HG03575 (cell line): ENCODE measurements around the gene ZBTB5.
"Not testable (repeated sequence)": the region's sequence is repeated elsewhere in the genome, so short reads cannot be mapped to it uniquely, and the experiment has no call there.

ENCODE experiments used
- ATAC-seq: cut with Tn5 transposase; IDR thresholded peaks from one replicate; pipeline ENCODE4 v1.9.1; 2021; ENCODE audit not compliant: unreplicated experiment, insufficient number of reproducible peaks, low FRiP score; ENCODE audit errors: extremely low read depth

ZBTB5 gene

DNA sequence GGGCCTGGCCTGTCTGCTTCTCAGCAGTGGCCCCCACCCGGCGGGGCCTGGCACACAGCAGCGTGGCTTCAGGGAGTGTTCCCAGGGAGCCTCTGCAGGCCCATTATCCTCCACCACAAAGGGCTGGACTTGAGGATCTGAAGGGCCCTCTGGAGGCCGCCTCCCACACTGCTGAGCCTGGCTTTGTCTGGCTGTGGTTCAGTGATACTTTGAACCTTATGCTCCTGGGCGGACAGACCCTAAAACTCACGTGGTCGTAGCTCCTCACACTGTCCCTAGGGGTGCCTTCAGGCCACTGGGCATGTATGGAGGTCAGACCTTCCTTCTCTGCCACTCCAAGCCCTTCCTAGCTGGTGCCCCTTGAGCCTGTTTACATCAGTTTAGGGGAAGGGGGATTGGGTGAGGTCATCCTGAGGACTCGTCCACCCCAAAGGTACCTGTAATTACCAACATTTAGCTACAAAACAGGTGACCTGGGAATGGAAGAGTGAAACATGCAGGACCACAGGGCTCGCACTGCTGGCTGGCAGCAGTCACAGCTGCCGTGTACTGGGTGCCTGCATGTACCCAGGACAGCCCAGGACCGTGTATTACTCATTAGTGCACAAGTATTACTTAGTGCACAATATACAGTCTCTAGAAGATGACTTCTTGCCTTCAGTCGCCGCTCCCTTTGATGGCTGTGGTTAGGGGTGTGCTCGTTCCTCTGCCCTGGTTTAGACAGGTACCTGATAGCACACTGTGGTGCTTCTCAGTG, 34.2 kb downstream of the ZBTB5 start:
- no peak for ATAC-seq

DNA sequence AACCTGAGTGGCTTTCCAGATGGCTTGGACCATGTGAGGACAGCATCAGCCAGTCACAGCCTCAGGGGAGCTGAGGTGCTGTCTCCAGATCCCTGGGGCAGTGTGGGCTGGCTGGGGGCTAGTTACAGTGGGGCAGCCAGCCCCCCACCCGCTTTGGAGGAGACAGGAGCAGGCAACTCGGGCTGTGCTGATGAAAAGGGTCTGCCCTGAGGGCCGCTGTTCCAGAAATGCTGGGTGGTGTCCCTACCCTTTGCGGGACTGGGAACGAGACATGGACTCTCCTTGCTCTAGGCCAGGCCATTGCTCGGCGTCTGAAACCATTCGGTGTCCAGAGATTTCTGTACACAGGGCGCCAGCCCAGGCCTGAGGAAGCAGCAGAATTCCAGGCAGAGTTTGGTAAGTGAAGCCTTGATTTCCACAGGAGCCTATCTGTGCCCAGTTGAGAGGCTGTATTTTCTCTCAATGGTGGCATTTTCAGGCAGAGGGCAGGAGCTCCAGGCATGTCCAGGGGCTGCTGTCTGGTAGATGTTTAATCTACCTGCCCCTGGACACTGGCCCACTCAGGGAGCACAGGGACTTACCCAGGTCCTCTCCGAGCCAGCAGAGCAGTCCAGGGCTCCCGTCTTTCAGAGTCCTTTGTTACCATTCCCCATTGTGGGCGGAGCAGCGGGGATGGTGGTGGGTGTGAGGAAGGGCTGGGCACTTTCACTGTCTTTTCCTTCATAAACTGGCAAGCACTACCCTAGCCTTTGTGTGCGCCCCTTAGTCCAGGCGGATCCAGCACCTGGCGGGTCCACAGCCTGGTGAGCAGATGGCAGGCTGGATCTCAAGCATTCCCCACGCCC, 35.6 kb downstream of the ZBTB5 start:
- no peak for ATAC-seq

DNA sequence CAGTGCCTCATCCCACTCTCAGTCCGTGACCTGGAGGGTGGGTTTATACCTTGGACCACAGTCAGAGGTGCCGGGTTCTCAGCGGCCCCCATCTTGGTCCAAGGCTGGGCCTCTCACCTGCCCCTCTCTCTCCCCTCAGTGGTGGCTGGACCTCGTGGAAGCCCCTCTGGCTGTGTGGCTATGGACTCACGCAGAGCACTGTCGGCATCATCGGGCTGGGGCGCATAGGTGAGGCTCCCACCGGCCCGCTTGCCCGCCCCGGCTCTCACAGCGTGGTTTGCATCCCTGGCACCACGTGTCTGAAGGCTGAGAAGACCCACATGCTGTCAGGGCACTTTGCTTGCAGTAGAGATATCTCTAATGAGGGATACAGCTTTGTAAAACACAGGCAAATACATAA, 36.9 kb downstream of the ZBTB5 start:
- no peak for ATAC-seq

DNA sequence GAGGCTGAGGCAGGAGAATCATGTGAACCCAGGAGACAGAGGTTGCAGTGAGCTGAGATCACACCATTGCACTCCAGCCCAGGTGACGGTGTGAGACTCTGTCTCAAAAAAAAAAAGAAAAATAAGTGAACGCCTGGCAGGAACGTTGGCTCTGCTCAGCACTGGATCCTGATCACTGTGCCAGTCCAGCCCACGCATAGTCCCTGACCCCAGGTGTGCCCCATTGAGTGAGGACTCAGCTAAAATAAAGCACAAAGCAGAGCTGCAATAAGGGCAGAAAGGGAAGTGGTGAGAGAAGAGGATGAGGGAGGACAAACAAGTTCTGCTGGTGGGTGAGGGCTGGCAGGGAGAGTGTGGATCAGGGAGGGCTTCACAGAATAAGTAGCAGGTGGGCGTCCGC, 38.4 kb downstream of the ZBTB5 start:
- no peak for ATAC-seq

DNA sequence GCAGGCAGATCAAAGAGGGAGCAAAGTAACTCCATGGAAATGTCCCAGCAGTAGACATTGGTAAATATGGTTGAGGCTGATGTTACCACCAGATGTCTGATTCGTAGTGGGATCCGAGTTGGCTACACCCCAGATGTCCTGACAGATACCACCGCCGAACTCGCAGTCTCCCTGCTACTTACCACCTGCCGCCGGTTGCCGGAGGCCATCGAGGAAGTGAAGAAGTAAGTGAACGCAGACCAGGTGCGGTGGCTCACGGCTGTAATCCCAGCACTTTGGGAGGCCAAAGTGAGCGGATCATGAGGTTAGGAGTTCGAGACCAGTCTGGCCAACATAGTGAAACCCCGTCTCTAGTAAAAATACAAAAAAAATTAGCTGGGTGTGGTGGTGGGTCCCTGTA, 38.8 kb downstream of the ZBTB5 start:
- ATAC-seq: not testable (repeated sequence)

DNA sequence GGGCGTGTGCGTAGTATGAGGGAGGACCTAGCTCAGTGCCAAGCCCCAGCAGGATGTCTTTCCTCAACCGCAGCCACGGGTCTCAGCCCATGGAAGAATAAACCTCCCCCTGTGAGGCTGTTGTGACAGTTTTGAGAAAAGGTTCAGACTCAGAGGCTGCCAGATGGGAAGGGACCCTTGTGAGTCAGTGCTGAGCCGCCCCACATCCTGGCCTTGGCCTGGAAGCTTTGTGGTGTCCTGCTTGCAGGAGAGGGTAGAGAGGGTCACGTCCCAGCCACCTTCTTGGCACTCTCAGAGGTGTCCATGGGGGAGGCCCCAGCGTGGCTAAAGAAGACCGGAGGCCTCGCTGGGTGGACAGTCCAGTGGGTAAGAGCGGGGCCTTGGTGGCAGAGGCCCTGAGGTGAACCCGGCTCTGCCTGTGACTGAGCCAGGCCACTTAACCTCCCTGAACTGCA, 39.9 kb downstream of the ZBTB5 start:
- ATAC-seq: no peak

DNA sequence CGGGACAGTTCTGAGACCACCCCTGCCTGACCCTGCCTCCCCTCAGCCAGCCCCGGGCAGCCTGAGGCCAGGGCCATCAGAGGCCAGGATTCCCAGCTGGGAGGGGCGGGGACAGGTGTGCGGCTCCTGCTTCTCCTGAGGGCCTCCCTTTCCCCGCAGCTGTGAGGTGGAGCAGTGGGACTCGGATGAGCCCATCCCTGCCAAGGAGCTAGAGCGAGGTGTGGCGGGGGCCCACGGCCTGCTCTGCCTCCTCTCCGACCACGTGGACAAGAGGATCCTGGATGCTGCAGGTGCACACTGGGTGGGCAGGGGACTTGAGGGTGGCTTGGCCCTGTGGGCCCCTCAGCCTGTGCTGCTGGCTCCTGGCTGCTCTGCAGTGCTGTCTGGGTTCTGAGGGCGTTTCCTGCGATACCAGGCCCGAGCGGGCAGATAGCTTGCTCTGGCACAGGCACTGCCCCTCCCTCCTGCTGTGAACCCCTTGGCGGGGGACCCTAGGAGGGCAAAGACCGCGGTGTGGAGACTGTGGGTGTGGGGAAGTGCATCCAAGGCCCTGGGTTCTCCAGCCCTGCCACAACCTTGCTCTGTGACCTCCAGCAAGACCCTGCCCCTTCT, 40.5 kb downstream of the ZBTB5 start:
- ATAC-seq: no peak

DNA sequence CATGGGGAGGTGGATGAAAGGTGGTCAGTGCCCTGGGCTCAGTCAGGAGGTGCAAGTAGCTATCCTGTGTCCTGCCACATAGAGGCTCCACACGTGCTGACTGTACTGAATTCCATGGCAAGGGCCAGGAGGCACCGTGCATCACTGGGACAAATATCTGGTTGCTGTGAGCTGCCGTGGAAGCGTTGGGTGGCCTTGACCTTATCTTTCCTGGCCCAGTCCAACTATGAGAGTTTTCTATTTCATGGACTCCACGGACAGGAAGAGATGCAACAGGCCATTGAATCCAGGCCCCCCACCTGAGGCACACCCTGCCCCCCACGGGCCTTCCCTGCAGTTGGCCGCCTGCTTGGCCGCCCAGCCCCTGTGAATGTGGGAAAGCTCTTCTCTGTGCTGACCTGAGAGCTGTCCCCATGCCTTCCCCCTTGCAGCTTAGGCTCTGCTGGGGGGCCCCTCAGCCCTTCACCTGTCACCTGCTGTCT, 41.0 kb downstream of the ZBTB5 start:
- ATAC-seq: no peak

DNA sequence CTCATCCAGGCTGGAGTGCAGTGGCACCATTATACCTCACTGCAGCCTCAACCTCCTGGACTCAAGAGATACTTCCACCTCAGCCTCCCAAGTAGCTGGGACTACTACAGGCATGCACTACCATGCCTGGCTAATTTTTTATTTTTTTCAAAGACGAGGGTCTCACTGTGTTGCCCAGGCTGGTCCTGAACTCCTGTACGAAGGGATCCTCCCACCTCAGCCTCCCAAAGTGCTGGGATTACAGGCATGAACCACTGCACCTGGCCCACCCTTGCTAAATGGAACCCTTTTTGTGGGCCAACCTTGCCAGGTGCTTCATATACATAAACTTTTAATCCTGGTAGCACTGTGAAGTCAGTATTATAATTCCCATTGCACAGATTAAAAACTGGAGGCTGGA, 41.7 kb downstream of the ZBTB5 start:
- no peak for ATAC-seq

DNA sequence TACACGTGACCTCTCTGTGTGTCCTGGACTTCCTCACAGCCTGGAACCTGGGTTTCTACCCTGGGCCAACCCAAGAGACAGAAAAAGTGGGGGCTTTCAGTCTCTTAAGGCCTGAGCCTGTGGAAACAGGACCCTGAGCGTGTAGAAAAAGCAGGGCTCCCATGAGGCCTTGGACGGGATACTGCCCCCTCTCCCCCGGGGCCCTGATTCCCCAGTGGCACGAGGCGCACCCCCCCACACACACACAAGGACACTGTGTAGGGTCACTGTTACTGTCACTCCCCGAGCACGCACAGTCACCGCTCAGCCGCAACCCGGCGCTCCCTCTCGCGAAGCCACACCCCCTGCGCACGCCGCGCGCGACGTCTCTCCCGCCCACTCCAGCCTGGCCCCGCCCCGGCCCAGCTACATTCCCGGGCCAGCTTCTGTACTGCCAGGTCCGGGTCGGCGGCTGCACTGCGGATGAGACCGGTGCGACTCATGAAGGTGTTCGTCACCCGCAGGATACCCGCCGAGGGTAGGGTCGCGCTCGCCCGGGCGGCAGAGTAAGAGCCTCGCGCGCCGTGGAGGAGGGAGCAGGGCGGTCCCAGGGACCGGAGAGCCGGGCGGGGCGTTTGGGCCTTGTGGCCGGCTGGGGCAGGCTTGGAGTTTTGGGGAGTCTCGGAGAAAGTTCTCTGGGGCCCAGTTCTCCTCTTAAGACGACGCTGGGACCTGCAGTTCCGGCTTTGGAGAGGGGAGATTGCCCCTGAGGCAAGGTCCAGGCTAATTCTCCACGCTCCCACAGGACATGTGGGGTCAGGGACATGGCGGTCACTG, 42.8 kb downstream of the ZBTB5 start, which contains the start of gene GRHPR:
Gene GRHPR (plus strand): TSS at position 408 of the 816 bp plus-strand sequence. CDS start 55 bp downstream, at position 463.
- ATAC-seq: peak; percentile 81

DNA sequence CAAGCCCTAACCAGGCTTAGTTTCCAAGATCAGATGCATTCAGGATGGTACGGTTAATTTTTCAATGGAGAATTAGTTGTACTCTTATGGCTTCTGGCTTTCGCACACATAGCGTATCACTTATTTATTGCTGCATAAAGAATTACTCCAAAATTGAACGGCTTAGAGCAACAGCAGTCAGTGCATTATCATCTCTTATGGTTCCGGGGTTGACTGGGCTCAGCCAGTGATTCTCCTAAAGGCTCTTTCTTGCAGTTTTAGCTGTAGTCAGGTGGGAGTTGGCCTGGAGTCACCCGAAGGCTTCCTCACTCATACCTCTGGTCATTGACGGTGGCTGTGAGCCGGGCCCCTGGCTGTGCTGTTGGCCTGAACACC, 43.3 kb downstream of the ZBTB5 start:
- ATAC-seq: no peak

DNA sequence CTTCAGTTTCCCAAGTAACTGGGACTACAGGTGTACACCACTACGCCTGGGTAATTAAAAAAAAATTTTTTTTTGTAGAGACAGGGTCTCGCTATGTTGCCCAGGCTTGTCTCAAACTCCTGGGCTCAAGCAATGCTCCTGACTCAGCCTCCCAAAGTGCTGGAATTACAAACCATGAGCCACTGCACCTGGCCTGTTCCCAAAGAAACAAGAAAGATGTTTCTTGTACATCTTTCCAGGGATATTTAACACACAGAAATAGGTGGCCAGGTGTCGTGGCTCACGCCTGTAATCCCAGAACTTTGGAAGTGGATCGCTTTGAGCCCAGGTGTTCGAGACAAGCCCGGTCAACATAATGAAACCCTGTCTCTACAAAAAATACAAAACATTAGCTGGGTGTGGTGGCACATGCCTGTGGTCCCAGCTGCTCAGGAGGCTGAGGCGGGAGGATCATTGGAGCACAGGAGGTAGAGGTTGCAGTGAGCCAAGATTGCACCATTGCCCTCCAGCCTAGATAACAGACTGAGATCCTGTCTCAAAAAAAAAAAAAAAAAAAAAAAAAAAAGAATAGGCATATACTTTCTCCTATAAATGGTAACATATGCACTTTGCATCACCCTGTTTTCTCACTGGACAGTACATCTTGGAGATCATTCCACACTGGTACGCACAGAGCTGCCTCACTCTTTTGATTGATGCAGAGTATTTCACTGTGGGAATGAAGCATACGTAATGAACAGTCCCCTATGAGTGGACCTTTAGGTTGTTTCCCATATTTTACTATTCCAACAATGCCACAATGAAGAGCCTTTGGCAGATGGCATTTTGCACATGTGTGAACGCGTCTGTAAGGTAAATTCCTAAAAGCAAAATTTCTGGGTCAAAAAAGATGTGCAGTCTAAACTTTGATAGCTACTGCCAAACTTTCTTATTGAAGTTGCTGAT, 44.7 kb downstream of the ZBTB5 start:
- ATAC-seq: no peak

DNA sequence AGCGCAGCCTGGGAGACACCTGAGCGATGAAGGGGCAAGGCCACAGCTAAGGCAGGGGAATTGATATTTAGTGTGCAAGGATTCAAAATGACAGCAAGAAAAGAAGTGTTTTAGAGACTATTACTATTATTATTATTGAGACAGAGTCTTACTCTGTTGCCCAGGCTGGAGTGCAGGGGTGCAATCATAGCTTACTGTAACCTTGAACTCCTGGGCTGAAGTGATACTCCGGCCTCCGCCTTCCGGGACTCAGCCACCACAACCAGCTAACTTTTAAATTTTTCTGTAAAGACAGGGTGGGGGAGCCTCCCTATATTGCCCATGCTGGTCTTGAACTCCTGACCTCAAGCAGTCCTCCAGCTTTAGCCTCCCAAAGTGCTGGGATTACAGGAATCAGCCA, 46.0 kb downstream of the ZBTB5 start:
- ATAC-seq: no peak

DNA sequence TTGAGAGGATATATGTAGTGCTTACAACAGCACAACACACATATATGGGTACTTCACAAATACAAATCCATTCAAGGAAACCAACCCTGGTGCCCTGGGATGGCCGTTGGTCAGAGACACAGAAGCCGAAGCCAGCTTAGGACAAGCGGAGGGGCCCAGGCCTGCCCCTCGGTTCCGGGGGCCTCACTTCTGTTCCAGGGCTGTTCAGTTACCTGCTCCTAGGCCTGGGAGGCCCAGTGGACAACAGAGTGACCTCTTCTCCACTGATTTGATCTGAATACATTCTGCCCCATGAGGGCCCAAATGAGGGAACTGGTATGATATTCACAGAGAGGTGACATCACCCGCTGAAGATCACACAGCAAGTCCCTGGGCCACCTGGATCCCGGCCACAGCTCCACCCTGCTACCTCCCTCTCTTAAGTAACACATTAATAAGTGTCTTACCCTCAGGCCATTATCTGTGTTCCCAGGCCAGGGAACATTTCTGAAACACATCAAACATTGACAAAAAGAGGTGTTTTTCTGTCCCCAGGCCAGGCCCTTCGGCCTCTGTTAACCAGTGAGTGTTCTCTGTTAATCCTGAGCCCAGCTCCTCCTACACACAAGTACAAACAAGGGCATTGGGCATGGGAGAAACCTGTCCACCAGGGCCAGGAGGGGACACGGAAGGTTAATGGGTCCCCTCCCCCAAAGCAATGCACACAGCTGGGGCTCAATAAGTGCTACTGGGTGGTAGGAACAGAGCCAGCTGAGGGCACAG, 47.2 kb downstream of the ZBTB5 start:
- ATAC-seq: no peak

DNA sequence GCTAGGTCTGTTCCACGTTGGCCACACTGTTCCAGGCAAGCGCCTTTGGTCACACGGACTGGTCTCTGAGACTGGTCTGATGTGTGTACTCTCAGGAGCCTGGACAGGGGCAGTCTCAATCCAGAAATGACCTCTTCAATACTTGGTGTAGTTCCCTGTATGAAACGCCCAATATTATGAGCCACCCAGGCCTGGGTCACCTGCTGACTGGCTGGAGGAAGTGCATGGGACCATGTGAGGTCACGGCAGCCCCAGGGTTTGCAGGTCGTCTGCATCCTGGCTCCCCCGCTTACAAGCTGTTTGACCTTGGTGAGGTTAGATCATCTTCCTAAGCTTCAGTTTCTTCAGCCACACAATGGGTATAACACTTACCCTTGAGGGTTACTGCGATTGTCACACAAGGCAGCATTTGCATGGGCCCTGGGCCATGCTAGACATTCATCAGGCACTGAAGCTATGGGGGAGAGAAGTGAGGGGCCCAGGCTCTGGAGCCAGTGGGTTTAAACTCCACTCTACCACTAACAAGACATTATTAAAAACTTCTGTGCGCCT, 47.9 kb downstream of the ZBTB5 start:
- no peak for ATAC-seq

DNA sequence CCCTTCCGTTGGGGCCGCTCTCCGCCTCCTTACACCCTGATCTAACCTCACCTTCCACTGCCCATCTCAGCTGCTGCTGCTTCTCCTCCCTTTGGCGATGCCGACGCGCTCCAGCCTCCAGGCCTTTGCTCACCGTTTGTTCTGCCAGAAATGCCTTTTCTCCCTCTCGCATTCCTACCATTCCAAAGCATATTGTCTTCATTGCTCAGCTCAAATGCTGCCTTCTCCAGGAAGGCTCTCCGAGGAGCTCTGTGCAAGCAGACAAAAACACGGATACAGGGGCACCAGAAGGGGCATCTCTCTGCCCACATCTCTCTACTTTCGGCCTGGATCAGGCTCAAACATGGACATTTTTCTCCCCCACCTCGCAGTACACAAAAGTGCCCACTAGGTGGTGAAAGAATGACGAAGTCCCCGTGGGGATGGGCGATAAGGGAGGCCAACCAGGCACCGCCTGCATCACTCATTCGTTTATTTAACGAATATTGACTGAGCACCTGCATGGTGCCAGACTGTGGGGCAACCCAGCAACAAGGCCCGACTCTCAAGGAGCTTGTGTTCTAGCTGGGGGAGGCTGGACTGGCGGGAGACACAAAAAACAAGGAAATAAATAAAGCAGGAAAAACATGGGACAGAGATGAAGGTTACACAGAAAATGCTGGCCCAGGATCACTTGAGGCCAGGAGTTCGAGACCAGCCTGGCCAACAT, 50.1 kb downstream of the ZBTB5 start:
- ATAC-seq: no peak
